PFSK-1 (cell line): ENCODE measurements around the gene CUBN.

Experiments
- FOXP2 ChIP-seq: optimal IDR thresholded peaks from 2 replicates; pipeline ENCODE3; 2011; ENCODE audit warnings: borderline replicate concordance, control low read depth, inconsistent platforms; ENCODE audit not compliant: insufficient read depth; ENCODE audit errors: extremely low read length, extremely low read depth
- POLR2AphosphoS5 ChIP-seq: IDR thresholded peaks from 2 replicates; pipeline ENCODE4 v1.6.1; 2012; ENCODE audit warnings: low read depth, mild to moderate bottlenecking, control low read depth, low read length, moderate library complexity
- REST ChIP-seq, 2 experiments: IDR thresholded peaks; 2 replicates each; pipeline versions ENCODE4 v1.6.1 to v1.8.0; 2011 to 2012; ENCODE audit warnings: low read depth in 2 of 2, low read length in 2 of 2, control low read depth in 1 of 2, inconsistent platforms in 1 of 2, mild to moderate bottlenecking in 1 of 2, moderate library complexity in 1 of 2; ENCODE audit not compliant: insufficient read depth in 1 of 2
- SIN3A ChIP-seq: IDR thresholded peaks from 2 replicates; pipeline ENCODE4 v1.6.1; 2012; ENCODE audit warnings: mild to moderate bottlenecking, low read length, moderate library complexity, borderline replicate concordance; ENCODE audit not compliant: insufficient read depth
- TAF1 ChIP-seq: IDR thresholded peaks from 2 replicates; pipeline ENCODE4 v1.6.1; 2012; ENCODE audit warnings: low read length, control low read depth, borderline replicate concordance; ENCODE audit not compliant: insufficient read depth

The CUBN gene

GRCh38 chr10:16847644-16848043 lies 282.0 kb downstream of the CUBN start:
- TF ChIP-seq TAF1 (no peak), SIN3A (no peak), FOXP2 (no peak), REST (IDR thresholded peaks at IDR 0.05; ENCODE audit: insufficient read depth in 1 of 2, low read depth in 2 of 2, low read length in 2 of 2) (no peak), POLR2AphosphoS5 (no peak)

GRCh38 chr10:16845248-16845647 lies 284.4 kb downstream of the CUBN start:
- TF ChIP-seq POLR2AphosphoS5 (no peak), FOXP2 (no peak), REST (IDR thresholded peaks at IDR 0.05; ENCODE audit: insufficient read depth in 1 of 2, low read depth in 2 of 2, low read length in 2 of 2) (no peak), TAF1 (no peak), SIN3A (no peak)

GRCh38 chr10:16843252-16843870 lies 286.2 kb downstream of the CUBN start:
- no peak for TF ChIP-seq SIN3A
- TF ChIP-seq FOXP2 = no peak
- no peak for TF ChIP-seq TAF1
- no peak for TF ChIP-seq REST (IDR thresholded peaks at IDR 0.05; ENCODE audit: insufficient read depth in 1 of 2, low read depth in 2 of 2, low read length in 2 of 2)
- no peak for TF ChIP-seq POLR2AphosphoS5

DNA sequence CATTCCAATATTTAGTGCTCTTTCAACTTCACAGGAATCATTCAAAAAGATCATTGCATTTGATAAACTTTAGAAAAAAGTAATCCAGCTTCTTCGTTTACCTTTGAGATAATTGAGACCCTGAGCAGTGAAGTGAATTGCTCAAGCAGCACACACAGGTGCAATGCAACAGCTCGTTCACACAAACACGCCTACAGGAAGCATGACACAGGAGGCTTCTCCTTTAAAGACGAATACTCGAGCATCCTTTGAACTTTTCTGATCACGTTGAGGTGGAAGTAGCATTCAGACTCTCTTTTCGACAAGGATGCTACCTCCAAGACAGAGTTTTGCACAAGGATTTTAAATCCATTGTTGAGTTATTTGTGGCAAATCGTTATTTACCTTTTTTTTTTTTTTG lies 294.4 kb downstream of the CUBN start:
- no peak for TF ChIP-seq TAF1
- no peak for TF ChIP-seq REST (IDR thresholded peaks at IDR 0.05; ENCODE audit: insufficient read depth in 1 of 2, low read depth in 2 of 2, low read length in 2 of 2)
- TF ChIP-seq POLR2AphosphoS5 = no peak
- TF ChIP-seq SIN3A = no peak
- no peak for TF ChIP-seq FOXP2
